Stimulated activated naive B cell treated with anti-CD40 and anti-IgM and Interleukin-4, amounts not matched to agents 10 μg/mL and 1 μg/mL and 100 μg/mL, for 72 hours (primary cell): Measurements from ENCODE around the gene SOX5.

ENCODE experiments used
- ATAC-seq, 2 donors: fragments of 150-1000 bp; cut with Tn5 transposase; replicated peaks; 2 replicates each; pipeline ENCODE4 v1.10.0; 2021; ENCODE audit warnings: moderate library complexity in 1 of 2
- DNase-seq: peaks from one replicate; pipeline ENCODE4 v3.0.0; 2021
- H3K27ac Mint-ChIP-seq: one replicate; pipeline ENCODE4 v1.8.0; 2022; ENCODE audit warnings: mild to moderate bottlenecking, mixed read lengths
- H3K27me3 Mint-ChIP-seq, 2 donors: one replicate each; pipeline ENCODE4 v1.8.0; 2022; ENCODE audit warnings: mixed read lengths in 2 of 2
- H3K36me3 Mint-ChIP-seq, 2 donors: one replicate each; pipeline ENCODE4 v1.8.0; 2022; ENCODE audit warnings: mixed read lengths in 2 of 2, mild to moderate bottlenecking in 1 of 2
- H3K4me1 Mint-ChIP-seq, 2 donors: one replicate each; pipeline ENCODE4 v1.8.0; 2022; ENCODE audit warnings: mixed read lengths in 2 of 2, mild to moderate bottlenecking in 1 of 2
- H3K4me3 Mint-ChIP-seq, 2 donors: one replicate each; pipeline ENCODE4 v1.8.0; 2022; ENCODE audit warnings: mild to moderate bottlenecking in 2 of 2, mixed read lengths in 2 of 2, moderate library complexity in 1 of 2
- H3K9me3 Mint-ChIP-seq, 2 donors: one replicate each; pipeline ENCODE4 v1.8.0; 2022; ENCODE audit warnings: mixed read lengths in 2 of 2, mild to moderate bottlenecking in 1 of 2

SOX5 gene

GRCh38 chr12:23949348-23950209, at the start of gene SOX5:
Gene SOX5, minus strand, starts transcription at chr12:23949670. Its CDS starts 69 bp downstream, at chr12:23949601.
- DNase-seq (no peak), ATAC-seq (peak; percentile 33 to 57)
- H3K4me1 Mint-ChIP-seq = no peaks in the 10 kb centered on the region
- no peaks in the 10 kb centered on the region for H3K36me3 Mint-ChIP-seq
- H3K4me3 Mint-ChIP-seq = no peak within 1 kb of the TSS
- H3K27ac Mint-ChIP-seq = no peak within 1 kb of the TSS
- H3K9me3 Mint-ChIP-seq = no peaks in the 10 kb centered on the region
- peaks cover 0 to 6% of the 10 kb centered on the region in 2 donors for H3K27me3 Mint-ChIP-seq

DNA sequence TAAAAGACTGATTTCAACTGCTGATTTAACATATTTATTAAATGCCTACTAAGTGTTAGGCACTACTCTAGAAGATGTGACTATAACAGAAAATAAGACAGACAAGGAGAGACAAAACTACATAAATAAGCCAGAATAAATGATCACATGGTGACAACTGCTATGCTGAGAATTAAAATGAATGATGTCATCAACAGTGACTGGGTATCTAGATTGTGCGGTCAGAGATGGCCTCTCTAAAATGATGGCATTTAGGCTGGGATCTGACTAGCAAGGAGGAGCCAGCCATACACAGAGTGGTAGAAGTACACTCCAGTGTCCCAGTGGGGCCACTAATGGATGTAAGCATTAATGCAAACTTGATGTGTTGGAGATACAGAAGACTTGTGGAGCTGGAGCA, 37.6 kb upstream of the SOX5 start:
- no peaks in the 10 kb centered on the region for H3K36me3 Mint-ChIP-seq
- no peak overlapping the region for H3K27ac Mint-ChIP-seq
- H3K27me3 Mint-ChIP-seq = no peaks in the 10 kb centered on the region

DNA sequence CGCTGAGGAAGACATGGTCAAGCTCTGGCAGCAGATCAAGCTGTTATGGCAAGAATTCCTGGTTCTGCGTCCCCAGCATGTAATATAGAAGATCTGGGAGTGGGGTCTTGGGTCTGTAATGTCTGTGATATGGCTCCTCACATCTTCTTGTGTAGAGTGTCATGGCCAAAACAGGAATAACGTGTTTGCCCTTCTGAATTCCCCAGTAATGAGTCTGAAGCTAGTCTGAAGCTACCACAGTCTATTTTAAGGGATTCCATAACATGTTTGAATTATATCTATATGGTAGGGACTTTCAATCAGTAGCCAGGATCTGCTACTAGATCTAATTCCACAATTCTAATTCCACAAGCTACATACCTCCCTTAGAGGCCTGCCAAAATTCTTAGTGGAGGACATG, 31.4 kb upstream of the SOX5 start:
- Mint-ChIP-seq H3K27me3 (no peaks in the 10 kb centered on the region), H3K36me3 (no peaks in the 10 kb centered on the region), H3K4me3 (no peak overlapping the region), H3K9me3 (no peaks in the 10 kb centered on the region), H3K4me1 (no peaks in the 10 kb centered on the region), H3K27ac (no peak overlapping the region)
- ATAC-seq = no peak
- no peak for DNase-seq

More for the DNA sequence above, 37.6 kb upstream of the SOX5 start:
- no peak overlapping the region for H3K4me3 Mint-ChIP-seq
- ATAC-seq = no peak
- no peaks in the 10 kb centered on the region for H3K4me1 Mint-ChIP-seq
- DNase-seq = no peak
- H3K9me3 Mint-ChIP-seq = peaks cover 0 to 1% of the 10 kb centered on the region in 2 donors

DNA sequence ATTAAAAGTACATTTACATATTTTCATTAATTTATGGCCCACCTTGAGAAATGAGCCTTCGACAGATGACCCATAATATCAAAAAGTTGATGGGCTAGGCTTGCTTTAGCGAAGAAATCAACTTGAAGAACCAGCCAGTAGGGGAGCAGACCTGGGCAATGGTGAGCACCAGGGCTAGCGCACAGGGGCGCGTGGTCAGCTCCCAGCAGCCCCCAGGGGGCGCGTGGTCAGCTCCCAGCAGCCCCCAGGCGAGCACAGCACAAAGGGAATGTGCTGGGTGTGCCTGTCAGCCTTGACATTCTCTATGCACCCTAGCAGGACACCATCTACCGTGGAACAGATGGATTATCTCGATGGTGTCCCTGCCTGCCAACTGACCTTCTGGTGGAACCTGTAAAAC, 15.3 kb upstream of the SOX5 start:
- no peak for DNase-seq
- Mint-ChIP-seq H3K4me3 (no peak overlapping the region), H3K27me3 (no peaks in the 10 kb centered on the region), H3K36me3 (no peaks in the 10 kb centered on the region), H3K27ac (no peak overlapping the region), H3K9me3 (peaks cover 0 to 2% of the 10 kb centered on the region in 2 donors), H3K4me1 (no peaks in the 10 kb centered on the region)
- no peak for ATAC-seq

GRCh38 chr12:23959826-23960225, 10.4 kb upstream of the SOX5 start:
- no peaks in the 10 kb centered on the region for H3K4me1 Mint-ChIP-seq
- DNase-seq (no peak), ATAC-seq (no peak)
- H3K36me3 Mint-ChIP-seq = no peaks in the 10 kb centered on the region
- H3K4me3 Mint-ChIP-seq = no peak overlapping the region
- H3K27ac Mint-ChIP-seq = peak overlapping the region; percentile 14
- H3K9me3 Mint-ChIP-seq = peaks cover 0 to 2% of the 10 kb centered on the region in 2 donors
- H3K27me3 Mint-ChIP-seq = no peaks in the 10 kb centered on the region

DNA sequence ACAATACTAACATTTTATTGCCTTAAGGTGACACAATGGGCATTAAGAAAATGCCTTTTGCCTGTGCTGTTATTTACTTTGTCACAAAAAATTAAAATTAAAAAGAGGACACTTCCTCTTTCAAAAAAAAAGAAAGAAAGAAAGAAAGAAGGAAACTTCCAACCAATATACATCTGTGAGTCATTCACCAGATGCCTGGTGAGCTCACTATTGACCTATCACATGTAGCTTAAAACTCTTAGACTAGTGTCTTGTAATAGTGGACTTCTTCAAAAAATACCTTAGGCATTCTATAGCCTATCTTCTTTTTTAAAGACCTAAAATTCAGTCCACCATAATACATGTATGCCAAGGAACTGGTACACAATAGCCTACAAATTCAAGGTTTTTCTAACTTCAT, 4.9 kb upstream of the SOX5 start:
- Mint-ChIP-seq H3K36me3 (no peaks in the 10 kb centered on the region), H3K9me3 (no peaks in the 10 kb centered on the region), H3K27me3 (peaks cover 0 to 6% of the 10 kb centered on the region in 2 donors), H3K4me3 (no peak overlapping the region), H3K27ac (no peak overlapping the region), H3K4me1 (no peaks in the 10 kb centered on the region)
- ATAC-seq (no peak), DNase-seq (no peak)

GRCh38 chr12:23952071-23952470, 2.6 kb upstream of the SOX5 start:
- Mint-ChIP-seq H3K9me3 (no peaks in the 10 kb centered on the region), H3K4me3 (no peak overlapping the region), H3K4me1 (no peaks in the 10 kb centered on the region), H3K36me3 (no peaks in the 10 kb centered on the region), H3K27me3 (peaks cover 0 to 6% of the 10 kb centered on the region in 2 donors), H3K27ac (no peak overlapping the region)
- no peak for ATAC-seq
- DNase-seq = no peak

DNA sequence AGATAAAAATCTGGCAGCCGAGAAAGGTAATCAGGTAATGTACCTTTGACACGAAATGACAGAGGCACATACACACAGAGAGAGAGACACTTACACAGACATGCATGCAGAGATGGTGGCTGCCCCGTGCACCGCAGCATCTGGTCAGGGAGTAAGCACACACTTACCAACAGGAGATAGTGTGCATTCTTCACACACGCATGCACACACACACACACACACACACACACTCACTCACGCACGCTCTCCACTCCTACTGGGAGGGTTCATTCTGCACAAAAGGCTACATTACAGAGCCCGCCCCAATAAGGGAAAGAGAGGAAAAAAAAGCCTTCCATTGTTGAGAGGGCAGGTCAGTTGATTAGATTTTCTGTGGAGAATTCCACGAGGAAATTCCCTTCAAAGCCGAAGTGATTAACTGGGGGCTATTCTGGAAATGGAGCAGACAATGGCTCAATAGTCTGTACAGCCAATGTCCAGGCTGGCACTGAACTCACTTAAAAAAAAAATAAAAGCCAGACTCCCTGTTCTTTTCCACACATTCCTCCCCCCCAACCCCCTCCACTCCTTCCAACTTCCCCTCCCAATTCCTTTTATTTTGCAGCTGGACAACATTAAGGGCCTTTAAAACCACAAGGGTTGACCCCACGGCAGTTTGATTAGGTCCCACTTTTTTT, 1.4 kb upstream of the SOX5 start:
- peak in 1 of 2 donors; percentile 20 for ATAC-seq
- Mint-ChIP-seq H3K9me3 (no peaks in the 10 kb centered on the region), H3K27me3 (peaks cover 0 to 6% of the 10 kb centered on the region in 2 donors), H3K36me3 (no peaks in the 10 kb centered on the region), H3K4me1 (no peaks in the 10 kb centered on the region), H3K4me3 (no peak overlapping the region), H3K27ac (no peak overlapping the region)
- no peak for DNase-seq

- no peaks in the 10 kb centered on the region for H3K9me3 Mint-ChIP-seq
- H3K36me3 Mint-ChIP-seq = no peaks in the 10 kb centered on the region
- H3K4me3 Mint-ChIP-seq = no peak overlapping the region
- DNase-seq (no peak), ATAC-seq (no peak)
- H3K27me3 Mint-ChIP-seq = peaks cover 0 to 6% of the 10 kb centered on the region in 2 donors
- no peak overlapping the region for H3K27ac Mint-ChIP-seq
- no peaks in the 10 kb centered on the region for H3K4me1 Mint-ChIP-seq
Observed at GRCh38 chr12:23950210-23950774, 822 bp upstream of the SOX5 start.

- Mint-ChIP-seq H3K27ac (no peak overlapping the region), H3K27me3 (peaks cover 0 to 6% of the 10 kb centered on the region in 2 donors), H3K4me3 (no peak overlapping the region), H3K9me3 (no peaks in the 10 kb centered on the region), H3K36me3 (no peaks in the 10 kb centered on the region), H3K4me1 (no peaks in the 10 kb centered on the region)
- ATAC-seq = no peak
- DNase-seq = no peak
Observed at GRCh38 chr12:23948291-23948690, 1.2 kb downstream of the SOX5 start.

DNA sequence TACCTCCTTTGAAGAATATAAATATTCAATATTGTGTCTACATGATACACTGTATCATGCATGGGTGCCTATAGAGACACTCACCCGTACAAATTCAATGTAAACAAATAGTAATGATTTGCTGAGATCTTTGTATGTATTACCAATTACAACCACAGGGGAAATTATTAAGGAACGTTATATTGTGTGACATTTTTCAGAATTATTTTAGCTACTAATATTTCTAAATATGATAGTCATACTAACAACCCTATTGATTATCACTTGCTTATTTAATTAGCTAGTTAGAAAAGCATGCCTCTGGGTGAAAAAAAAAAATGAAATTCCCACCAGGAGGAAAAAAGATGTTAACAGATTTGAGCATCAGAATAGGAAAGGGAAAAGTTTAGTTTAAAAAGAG, 2.1 kb downstream of the SOX5 start:
- no peaks in the 10 kb centered on the region for H3K36me3 Mint-ChIP-seq
- H3K9me3 Mint-ChIP-seq = no peaks in the 10 kb centered on the region
- H3K27me3 Mint-ChIP-seq = peaks cover 0 to 6% of the 10 kb centered on the region in 2 donors
- H3K4me1 Mint-ChIP-seq = no peaks in the 10 kb centered on the region
- no peak overlapping the region for H3K27ac Mint-ChIP-seq
- H3K4me3 Mint-ChIP-seq = no peak overlapping the region
- DNase-seq = no peak
- ATAC-seq = no peak

GRCh38 chr12:23945249-23945648, 4.2 kb downstream of the SOX5 start:
- no peak for ATAC-seq
- Mint-ChIP-seq H3K9me3 (no peaks in the 10 kb centered on the region), H3K27ac (no peak overlapping the region), H3K36me3 (no peaks in the 10 kb centered on the region), H3K4me1 (no peaks in the 10 kb centered on the region), H3K4me3 (no peak overlapping the region), H3K27me3 (no peaks in the 10 kb centered on the region)
- DNase-seq = no peak

DNA sequence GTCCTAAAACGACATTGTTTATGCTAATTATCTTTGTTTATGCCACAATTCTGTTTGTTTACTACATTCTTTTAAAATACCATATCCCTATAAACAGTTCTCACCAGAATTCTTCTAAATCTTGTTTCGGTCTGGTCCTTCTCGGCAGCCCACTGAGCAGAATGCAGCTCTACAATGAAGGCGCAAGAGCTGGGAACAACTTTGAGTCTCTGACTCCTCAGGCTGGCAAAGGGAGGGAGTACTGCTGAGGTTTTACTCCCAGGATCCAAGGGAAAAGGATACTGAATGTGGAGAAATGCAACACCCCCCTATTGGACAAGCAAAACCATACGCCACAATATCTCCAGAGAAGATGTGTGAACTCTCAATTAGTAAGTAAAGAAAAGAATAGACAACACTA, 5.4 kb downstream of the SOX5 start:
- Mint-ChIP-seq H3K36me3 (no peaks in the 10 kb centered on the region), H3K27ac (no peak overlapping the region)
- no peak for DNase-seq

GRCh38 chr12:23942841-23943240, 6.6 kb downstream of the SOX5 start:
- DNase-seq (no peak), ATAC-seq (no peak)
- Mint-ChIP-seq H3K4me3 (no peak overlapping the region), H3K27me3 (no peaks in the 10 kb centered on the region), H3K27ac (no peak overlapping the region), H3K4me1 (no peaks in the 10 kb centered on the region), H3K9me3 (no peaks in the 10 kb centered on the region), H3K36me3 (no peaks in the 10 kb centered on the region)

More for the DNA sequence above, 5.4 kb downstream of the SOX5 start:
- Mint-ChIP-seq H3K27me3 (no peaks in the 10 kb centered on the region), H3K4me1 (no peaks in the 10 kb centered on the region), H3K4me3 (no peak overlapping the region), H3K9me3 (no peaks in the 10 kb centered on the region)
- ATAC-seq = no peak

DNA sequence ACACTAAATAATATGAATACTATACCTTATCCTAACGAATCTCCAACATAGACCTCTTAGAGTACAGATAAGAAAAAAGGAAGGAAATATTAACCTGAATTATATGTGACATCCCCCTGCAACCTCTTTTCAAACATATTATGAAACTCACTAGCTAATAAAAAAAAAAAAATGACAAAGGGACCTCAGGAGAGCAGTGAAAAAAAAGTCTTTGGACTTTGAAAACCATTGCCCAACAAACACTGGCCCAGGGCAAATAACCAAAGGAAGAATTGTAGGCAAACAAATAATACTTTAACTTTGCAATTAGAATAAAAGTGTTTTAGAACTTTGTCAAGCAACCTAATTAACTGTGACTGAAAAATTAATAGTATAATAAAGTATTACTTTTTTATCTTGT, 7.7 kb downstream of the SOX5 start:
- no peaks in the 10 kb centered on the region for H3K27me3 Mint-ChIP-seq
- H3K9me3 Mint-ChIP-seq = no peaks in the 10 kb centered on the region

More for the DNA sequence above, 7.7 kb downstream of the SOX5 start:
- Mint-ChIP-seq H3K27ac (no peak overlapping the region), H3K36me3 (no peaks in the 10 kb centered on the region), H3K4me1 (no peaks in the 10 kb centered on the region), H3K4me3 (no peak overlapping the region)
- ATAC-seq (no peak), DNase-seq (no peak)
